HepG2 (cell line): ENCODE measurements around the gene TRNT1. TPM values are rescaled to one million over a fixed set of nuclear protein-coding genes. Genes with fewer than 3 reads are reported as not detected.

Experiments used
- EHMT2 ChIP-seq: fragments of 200-600 bp; sonication (generic); IDR thresholded peaks from 2 replicates; pipeline ENCODE4 v1.7.0; 2017; ENCODE audit warnings: antibody characterized with exemption, low read depth, low read length, borderline replicate concordance
- FLYWCH1 ChIP-seq: sonication (generic); formaldehyde crosslinking; IDR thresholded peaks from 2 replicates; pipeline ENCODE4 v1.8.1; 2023; ENCODE audit warnings: mild to moderate bottlenecking, missing genetic modification reagents
- MAFK ChIP-seq, 2 experiments: IDR thresholded peaks in 1 of 2; conservative IDR thresholded peaks in 1 of 2; 2 replicates each; pipeline ENCODE4 v1.6.1; 2011; ENCODE audit warnings: improper control_type of control experiment in 2 of 2, low read length in 2 of 2
- MYC ChIP-seq: sonication (generic); formaldehyde crosslinking; IDR thresholded peaks from 2 replicates; pipeline ENCODE4 v1.9.0; 2021; ENCODE audit warnings: missing genetic modification reagents, borderline replicate concordance
- NFRKB ChIP-seq: fragments of 450-650 bp; IDR thresholded peaks from 2 replicates; pipeline ENCODE4 v1.6.1; 2017
- ZMYM3 ChIP-seq: sonication (generic); formaldehyde crosslinking; IDR thresholded peaks from 2 replicates; pipeline ENCODE4 v1.5.1; 2020; ENCODE audit warnings: mild to moderate bottlenecking, missing genetic modification reagents
- ZNF562 ChIP-seq: sonication (generic); formaldehyde crosslinking; IDR thresholded peaks from 2 replicates; pipeline ENCODE4 v1.8.0; 2022; ENCODE audit warnings: missing genetic modification reagents, borderline replicate concordance
- ZNF678 ChIP-seq: sonication (generic); formaldehyde crosslinking; IDR thresholded peaks from 2 replicates; pipeline ENCODE4 v1.4.0; 2020; ENCODE audit warnings: mild to moderate bottlenecking, missing genetic modification reagents
- ZNF777 ChIP-seq: sonication (generic); formaldehyde crosslinking; IDR thresholded peaks from 2 replicates; pipeline ENCODE4 v1.4.0; 2020; ENCODE audit warnings: missing genetic modification reagents
- polyA plus RNA-seq, 8 experiments: library from polyadenylated mRNA; depleted of rRNA in 3 of 8; stranded (reverse) in 7 of 8; unstranded in 1 of 8; fragments of >200 nt; fragmentation: Illumina TruSeq in 4 of 8; extraction: Trizol in 4 of 8; gene quantifications; 2 replicates each; pipeline versions ENCODE4 v1.2.1 to v1.2.3, GENCODE V29; 2011 to 2016; ENCODE audit warnings: low read depth in 4 of 8, missing spikeins in 1 of 8, mixed read lengths in 1 of 8; ENCODE audit not compliant: insufficient read depth in 1 of 8
- total RNA-seq, 5 experiments: library from RNA; depleted of rRNA; stranded (reverse); fragments of >200 nt; fragmentation: Illumina TruSeq; extraction: Trizol; gene quantifications; 2 replicates each; pipeline ENCODE4 v1.2.3, GENCODE V29; 2016; ENCODE audit warnings: low read depth in 1 of 5
- TF ChIP-seq, protein P1 (sequence below): sonication (generic); formaldehyde crosslinking; IDR thresholded peaks from 2 replicates; pipeline ENCODE4 v1.5.0; 2020; ENCODE audit warnings: mild to moderate bottlenecking, missing genetic modification reagents, borderline replicate concordance
- TF ChIP-seq, protein P2 (sequence below): sonication (generic); formaldehyde crosslinking; IDR thresholded peaks from 2 replicates; pipeline ENCODE4 v1.4.0; 2020; ENCODE audit warnings: mild to moderate bottlenecking, missing genetic modification reagents, borderline replicate concordance
- TF ChIP-seq, protein P3 (sequence below): sonication (generic); formaldehyde crosslinking; IDR thresholded peaks from 2 replicates; pipeline ENCODE4 v1.8.0; 2022; ENCODE audit warnings: missing genetic modification reagents, mild to moderate bottlenecking, inconsistent platforms, borderline replicate concordance
- TF ChIP-seq, protein P4 (sequence below): sonication (generic); formaldehyde crosslinking; IDR thresholded peaks from 2 replicates; pipeline ENCODE4 v1.4.0; 2020; ENCODE audit warnings: mild to moderate bottlenecking, missing genetic modification reagents
- TF ChIP-seq, protein P5 (sequence below): fragments of 450-650 bp; IDR thresholded peaks from 2 replicates; pipeline ENCODE4 v1.6.1; 2016

Gene TRNT1
- total and polyA plus RNA-seq, 2 of the 13 experiments (the other 11 are each of a cell fraction or from before 2014, with no cell fraction given), result 9.4 to 27.7 TPM

DNA sequence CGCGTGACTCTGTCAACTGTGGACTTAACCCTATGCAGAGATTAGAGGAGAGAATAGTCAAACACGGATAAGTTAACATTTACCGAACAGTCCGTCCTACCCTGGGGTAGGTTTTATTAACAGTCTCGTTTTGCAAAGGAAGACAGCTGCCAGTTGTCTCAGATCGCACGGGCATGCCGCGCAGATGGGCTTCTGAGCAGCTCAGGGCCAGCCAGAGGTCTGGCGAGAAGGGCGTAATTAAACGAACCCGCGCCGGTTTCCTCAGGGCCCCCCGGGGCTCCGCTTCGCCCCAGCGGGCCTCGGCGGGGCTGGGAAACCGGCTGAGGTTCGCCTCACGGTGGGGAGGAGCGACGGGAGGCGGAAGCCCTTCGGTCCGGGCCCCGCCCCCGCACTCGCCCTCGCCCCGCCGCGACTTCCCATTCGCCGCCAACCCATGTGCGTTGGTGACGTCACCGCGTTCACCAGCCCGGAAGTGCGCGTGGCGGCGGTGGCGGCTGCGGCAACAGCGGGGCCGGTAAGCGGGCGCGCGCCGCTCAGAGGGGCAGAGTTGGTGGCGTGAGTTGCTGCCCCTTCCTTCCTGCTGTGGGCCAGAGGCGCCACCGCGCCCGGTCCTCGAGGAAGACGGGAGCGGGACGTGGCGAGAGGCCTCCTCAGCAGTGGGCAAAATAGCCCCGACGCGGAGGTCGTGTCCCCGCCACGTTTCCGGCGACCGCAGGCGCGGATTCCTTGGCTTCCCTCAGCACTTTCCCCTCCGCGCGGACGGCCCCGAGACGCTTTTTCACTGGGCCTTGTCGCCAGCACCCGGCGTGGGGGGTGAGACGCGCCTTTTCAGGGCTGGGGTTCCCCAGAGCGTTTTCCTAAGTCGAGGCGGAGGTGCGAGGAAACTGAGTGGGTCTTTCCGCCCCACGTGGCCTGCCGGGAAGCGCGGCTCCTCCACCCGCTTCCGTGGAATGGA lies at the start of gene TRNT1 (continued):
- TF ChIP-seq, protein P1, sequence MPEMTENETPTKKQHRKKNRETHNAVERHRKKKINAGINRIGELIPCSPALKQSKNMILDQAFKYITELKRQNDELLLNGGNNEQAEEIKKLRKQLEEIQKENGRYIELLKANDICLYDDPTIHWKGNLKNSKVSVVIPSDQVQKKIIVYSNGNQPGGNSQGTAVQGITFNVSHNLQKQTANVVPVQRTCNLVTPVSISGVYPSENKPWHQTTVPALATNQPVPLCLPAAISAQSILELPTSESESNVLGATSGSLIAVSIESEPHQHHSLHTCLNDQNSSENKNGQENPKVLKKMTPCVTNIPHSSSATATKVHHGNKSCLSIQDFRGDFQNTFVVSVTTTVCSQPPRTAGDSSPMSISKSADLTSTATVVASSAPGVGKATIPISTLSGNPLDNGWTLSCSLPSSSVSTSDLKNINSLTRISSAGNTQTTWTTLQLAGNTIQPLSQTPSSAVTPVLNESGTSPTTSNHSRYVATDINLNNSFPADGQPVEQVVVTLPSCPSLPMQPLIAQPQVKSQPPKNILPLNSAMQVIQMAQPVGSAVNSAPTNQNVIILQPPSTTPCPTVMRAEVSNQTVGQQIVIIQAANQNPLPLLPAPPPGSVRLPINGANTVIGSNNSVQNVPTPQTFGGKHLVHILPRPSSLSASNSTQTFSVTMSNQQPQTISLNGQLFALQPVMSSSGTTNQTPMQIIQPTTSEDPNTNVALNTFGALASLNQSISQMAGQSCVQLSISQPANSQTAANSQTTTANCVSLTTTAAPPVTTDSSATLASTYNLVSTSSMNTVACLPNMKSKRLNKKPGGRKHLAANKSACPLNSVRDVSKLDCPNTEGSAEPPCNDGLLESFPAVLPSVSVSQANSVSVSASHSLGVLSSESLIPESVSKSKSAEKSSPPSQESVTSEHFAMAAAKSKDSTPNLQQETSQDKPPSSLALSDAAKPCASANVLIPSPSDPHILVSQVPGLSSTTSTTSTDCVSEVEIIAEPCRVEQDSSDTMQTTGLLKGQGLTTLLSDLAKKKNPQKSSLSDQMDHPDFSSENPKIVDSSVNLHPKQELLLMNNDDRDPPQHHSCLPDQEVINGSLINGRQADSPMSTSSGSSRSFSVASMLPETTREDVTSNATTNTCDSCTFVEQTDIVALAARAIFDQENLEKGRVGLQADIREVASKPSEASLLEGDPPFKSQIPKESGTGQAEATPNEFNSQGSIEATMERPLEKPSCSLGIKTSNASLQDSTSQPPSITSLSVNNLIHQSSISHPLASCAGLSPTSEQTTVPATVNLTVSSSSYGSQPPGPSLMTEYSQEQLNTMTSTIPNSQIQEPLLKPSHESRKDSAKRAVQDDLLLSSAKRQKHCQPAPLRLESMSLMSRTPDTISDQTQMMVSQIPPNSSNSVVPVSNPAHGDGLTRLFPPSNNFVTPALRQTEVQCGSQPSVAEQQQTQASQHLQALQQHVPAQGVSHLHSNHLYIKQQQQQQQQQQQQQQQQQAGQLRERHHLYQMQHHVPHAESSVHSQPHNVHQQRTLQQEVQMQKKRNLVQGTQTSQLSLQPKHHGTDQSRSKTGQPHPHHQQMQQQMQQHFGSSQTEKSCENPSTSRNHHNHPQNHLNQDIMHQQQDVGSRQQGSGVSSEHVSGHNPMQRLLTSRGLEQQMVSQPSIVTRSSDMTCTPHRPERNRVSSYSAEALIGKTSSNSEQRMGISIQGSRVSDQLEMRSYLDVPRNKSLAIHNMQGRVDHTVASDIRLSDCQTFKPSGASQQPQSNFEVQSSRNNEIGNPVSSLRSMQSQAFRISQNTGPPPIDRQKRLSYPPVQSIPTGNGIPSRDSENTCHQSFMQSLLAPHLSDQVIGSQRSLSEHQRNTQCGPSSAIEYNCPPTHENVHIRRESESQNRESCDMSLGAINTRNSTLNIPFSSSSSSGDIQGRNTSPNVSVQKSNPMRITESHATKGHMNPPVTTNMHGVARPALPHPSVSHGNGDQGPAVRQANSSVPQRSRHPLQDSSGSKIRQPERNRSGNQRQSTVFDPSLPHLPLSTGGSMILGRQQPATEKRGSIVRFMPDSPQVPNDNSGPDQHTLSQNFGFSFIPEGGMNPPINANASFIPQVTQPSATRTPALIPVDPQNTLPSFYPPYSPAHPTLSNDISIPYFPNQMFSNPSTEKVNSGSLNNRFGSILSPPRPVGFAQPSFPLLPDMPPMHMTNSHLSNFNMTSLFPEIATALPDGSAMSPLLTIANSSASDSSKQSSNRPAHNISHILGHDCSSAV (CRISPR knock-in tag), result no peak; the same call in 1 of the 2 replicates
- TF ChIP-seq, protein P2, sequence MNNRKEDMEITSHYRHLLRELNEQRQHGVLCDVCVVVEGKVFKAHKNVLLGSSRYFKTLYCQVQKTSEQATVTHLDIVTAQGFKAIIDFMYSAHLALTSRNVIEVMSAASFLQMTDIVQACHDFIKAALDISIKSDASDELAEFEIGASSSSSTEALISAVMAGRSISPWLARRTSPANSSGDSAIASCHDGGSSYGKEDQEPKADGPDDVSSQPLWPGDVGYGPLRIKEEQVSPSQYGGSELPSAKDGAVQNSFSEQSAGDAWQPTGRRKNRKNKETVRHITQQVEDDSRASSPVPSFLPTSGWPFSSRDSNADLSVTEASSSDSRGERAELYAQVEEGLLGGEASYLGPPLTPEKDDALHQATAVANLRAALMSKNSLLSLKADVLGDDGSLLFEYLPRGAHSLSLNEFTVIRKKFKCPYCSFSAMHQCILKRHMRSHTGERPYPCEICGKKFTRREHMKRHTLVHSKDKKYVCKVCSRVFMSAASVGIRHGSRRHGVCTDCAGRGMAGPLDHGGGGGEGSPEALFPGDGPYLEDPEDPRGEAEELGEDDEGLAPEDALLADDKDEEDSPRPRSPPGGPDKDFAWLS (CRISPR knock-in tag), result no peak
- TF ChIP-seq ZNF777 (CRISPR knock-in tag), result peak; percentile 76
- peak; percentile 93 for TF ChIP-seq MYC (CRISPR knock-in tag)
- TF ChIP-seq NFRKB, result no peak
- TF ChIP-seq, protein P3, sequence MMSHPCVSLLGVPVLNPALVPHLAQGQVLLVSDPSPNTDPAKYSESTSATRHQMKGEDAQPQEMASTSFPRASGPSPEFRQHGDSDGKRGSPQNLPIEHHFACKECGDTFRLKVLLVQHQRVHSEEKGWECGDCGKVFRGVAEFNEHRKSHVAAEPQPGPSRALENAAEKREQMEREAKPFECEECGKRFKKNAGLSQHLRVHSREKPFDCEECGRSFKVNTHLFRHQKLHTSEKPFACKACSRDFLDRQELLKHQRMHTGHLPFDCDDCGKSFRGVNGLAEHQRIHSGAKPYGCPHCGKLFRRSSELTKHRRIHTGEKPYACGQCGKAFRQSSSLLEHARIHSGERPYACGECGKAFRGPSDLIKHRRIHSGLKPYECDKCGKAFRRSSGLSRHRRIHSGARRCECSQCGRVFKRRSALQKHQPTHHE (CRISPR knock-in tag), result peak; percentile 37; the same call in 1 of the 2 replicates
- TF ChIP-seq MAFK (conservative IDR thresholded peaks at IDR 0.05 in 1 of 2, IDR thresholded peaks at IDR 0.05 in 1 of 2; ENCODE audit: low read length in 2 of 2), result no peak; a peak in 1 of 4 replicates
- TF ChIP-seq ZNF678, result peak; percentile 36; the same call in 1 of the 2 replicates
- no peak for TF ChIP-seq FLYWCH1 (CRISPR knock-in tag)
- no peak for TF ChIP-seq ZMYM3 (CRISPR knock-in tag)
- TF ChIP-seq, protein P4, sequence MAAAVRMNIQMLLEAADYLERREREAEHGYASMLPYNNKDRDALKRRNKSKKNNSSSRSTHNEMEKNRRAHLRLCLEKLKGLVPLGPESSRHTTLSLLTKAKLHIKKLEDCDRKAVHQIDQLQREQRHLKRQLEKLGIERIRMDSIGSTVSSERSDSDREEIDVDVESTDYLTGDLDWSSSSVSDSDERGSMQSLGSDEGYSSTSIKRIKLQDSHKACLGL (CRISPR knock-in tag), result peak; percentile 84
- TF ChIP-seq EHMT2, result no peak
- TF ChIP-seq, protein P5, sequence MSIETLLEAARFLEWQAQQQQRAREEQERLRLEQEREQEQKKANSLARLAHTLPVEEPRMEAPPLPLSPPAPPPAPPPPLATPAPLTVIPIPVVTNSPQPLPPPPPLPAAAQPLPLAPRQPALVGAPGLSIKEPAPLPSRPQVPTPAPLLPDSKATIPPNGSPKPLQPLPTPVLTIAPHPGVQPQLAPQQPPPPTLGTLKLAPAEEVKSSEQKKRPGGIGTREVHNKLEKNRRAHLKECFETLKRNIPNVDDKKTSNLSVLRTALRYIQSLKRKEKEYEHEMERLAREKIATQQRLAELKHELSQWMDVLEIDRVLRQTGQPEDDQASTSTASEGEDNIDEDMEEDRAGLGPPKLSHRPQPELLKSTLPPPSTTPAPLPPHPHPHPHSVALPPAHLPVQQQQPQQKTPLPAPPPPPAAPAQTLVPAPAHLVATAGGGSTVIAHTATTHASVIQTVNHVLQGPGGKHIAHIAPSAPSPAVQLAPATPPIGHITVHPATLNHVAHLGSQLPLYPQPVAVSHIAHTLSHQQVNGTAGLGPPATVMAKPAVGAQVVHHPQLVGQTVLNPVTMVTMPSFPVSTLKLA, result peak; percentile 66
- TF ChIP-seq ZNF562 (CRISPR knock-in tag), result 0 out of 2 replicates have a peak, but pooled peaks have one; percentile 11
